Upper lobe of left lung (tissue), 6 donors: ENCODE results near the gene SH3RF1. TPM values are rescaled to one million over a fixed set of nuclear protein-coding genes. Genes with fewer than 3 reads are reported as not detected.

Experiments
- ATAC-seq, 2 donors: fragments of 200-7000 bp; cut with Tn5 transposase; one replicate each; pipeline ENCODE4 v1.9.1; 2022; ENCODE audit warnings: mild to moderate bottlenecking in 2 of 2, moderate library complexity in 2 of 2; ENCODE audit not compliant: low FRiP score in 2 of 2
- DNase-seq, 2 donors: peaks; one replicate each; pipeline ENCODE4 v3.0.0-alpha.2; 2019 to 2020
- H3K27ac ChIP-seq, 4 donors: fragments of 200-600 bp; sonication (generic); one replicate each; pipeline ENCODE4 v1.5.1; 2016 to 2019
- H3K27me3 ChIP-seq, 4 donors: fragments of 200-600 bp; sonication (generic); one replicate each; pipeline ENCODE4 v1.5.1; 2017 to 2019
- H3K36me3 ChIP-seq, 4 donors: fragments of 200-600 bp; sonication (generic); one replicate each; pipeline ENCODE4 v1.5.1; 2016 to 2019
- H3K4me1 ChIP-seq, 4 donors: fragments of 200-600 bp; sonication (generic); one replicate each; pipeline ENCODE4 v1.5.1; 2018 to 2019
- H3K4me3 ChIP-seq, 4 donors: fragments of 200-600 bp; sonication (generic); one replicate each; pipeline ENCODE4 v1.5.1; 2017 to 2019; ENCODE audit warnings: mild to moderate bottlenecking in 2 of 4, moderate library complexity in 1 of 4
- H3K9me3 ChIP-seq, 4 donors: fragments of 200-600 bp; sonication (generic); one replicate each; pipeline ENCODE4 v1.5.1; 2018 to 2019
- CTCF ChIP-seq, 6 experiments: fragments of 450-650 bp in 4 of 6; fragments of 200-600 bp in 2 of 6; sonication (generic) in 2 of 6; IDR thresholded peaks; one replicate each; pipeline ENCODE4 v1.5.1; 2016 to 2019; ENCODE audit warnings: antibody characterized with exemption in 6 of 6
- EP300 ChIP-seq, 4 donors: sonication (generic); formaldehyde crosslinking; IDR thresholded peaks; one replicate each; pipeline ENCODE4 v1.5.1; 2017; ENCODE audit warnings: antibody characterized with exemption in 4 of 4, control low read depth in 2 of 4
- POLR2A ChIP-seq, 4 donors: fragments of 450-650 bp; IDR thresholded peaks; one replicate each; pipeline ENCODE4 v1.5.1; 2016 to 2017; ENCODE audit warnings: antibody characterized with exemption in 4 of 4, mild to moderate bottlenecking in 2 of 4
- POLR2AphosphoS5 ChIP-seq, 2 donors: sonication (generic); formaldehyde crosslinking; IDR thresholded peaks; one replicate each; pipeline ENCODE4 v1.5.1; 2017; ENCODE audit warnings: antibody characterized with exemption in 2 of 2
- WGBS, 2 donors: methylation state at CpG; one replicate each; pipeline ENCODE4 v1.1.5; 2017 to 2018; 5-methylcytosine and 5-hydroxymethylcytosine counted together
- total RNA-seq, 6 donors: library from RNA; depleted of rRNA in 4 of 6; stranded (reverse); fragments of >200 nt in 4 of 6; gene quantifications; one replicate each; pipeline versions ENCODE4 v1.1.0 to v1.2.1, GENCODE V29; 2016 to 2021
- donor health status: DM: no; HTN: no; CAD: no; lungs with moderate emphysema.
- donor health status: DM: no; HTN: yes; CAD: no; lungs with severe emphysema.

The SH3RF1 gene
- total RNA-seq, 6 donors from 2014 or later: 27.1 to 38.7 (median 34.3) TPM

DNA sequence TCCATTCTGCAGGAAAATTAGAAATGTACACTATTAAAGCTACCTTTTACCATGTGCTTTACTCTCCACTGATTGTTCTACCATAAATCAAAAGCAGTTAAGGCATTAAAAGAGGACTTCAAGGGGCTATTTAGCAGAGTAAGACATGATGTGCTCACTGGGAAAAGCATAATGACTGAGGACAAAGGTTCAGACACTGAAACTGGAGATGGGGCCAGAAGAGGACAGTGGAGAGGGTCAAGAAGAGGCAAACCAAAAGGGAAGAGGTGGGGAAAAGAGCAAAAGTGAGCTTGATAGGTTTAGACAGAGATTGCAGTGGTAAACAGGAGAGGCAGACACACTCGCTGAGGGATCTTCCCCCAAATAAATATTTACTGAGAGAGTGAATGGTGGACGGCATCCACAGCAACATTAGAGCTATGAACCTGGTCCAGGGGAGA is 23.8 kb downstream of the SH3RF1 start:
- no peak overlapping the region for H3K4me3 ChIP-seq
- H3K36me3 ChIP-seq: no peaks in the 10 kb centered on the region
- H3K4me1 ChIP-seq: peaks cover 22 to 65% (median 26%) of the 10 kb centered on the region in 4 donors
- ATAC-seq: no peak
- H3K27me3 ChIP-seq: peaks cover 0 to 2% (median 0%) of the 10 kb centered on the region in 4 donors
- H3K27ac ChIP-seq: no peak overlapping the region
- no peaks in the 10 kb centered on the region for H3K9me3 ChIP-seq
- no peak for TF ChIP-seq CTCF (IDR thresholded peaks at IDR 0.05)
- TF ChIP-seq POLR2AphosphoS5 (IDR thresholded peaks at IDR 0.05): no peak
- TF ChIP-seq EP300 (IDR thresholded peaks at IDR 0.05): no peak
- TF ChIP-seq POLR2A (IDR thresholded peaks at IDR 0.05): no peak
- WGBS, 2 donors: 64 to 77% methylated on average over 2 of the region's 2 CpGs
- no peak for DNase-seq

DNA sequence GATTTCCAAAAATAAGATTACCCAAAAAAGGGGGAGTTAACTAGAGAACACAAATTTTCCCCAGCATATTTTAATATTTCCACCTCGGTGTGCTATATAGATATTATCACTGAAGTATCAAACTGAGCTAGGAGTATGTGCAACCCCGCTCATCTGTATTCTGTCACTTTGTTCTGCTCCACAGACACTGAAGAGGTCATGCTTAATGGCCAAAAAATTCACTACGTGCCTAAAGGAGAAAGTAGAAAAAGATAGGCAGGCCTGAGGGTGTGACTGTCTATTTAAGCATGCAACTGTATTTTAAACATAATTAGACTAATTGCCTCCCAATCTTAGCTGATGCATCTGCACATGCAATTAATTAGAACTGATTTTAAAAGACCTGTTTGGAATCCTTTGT is 24.5 kb downstream of the SH3RF1 start:
- TF ChIP-seq POLR2A (IDR thresholded peaks at IDR 0.05) (no peak), CTCF (IDR thresholded peaks at IDR 0.05) (no peak), POLR2AphosphoS5 (IDR thresholded peaks at IDR 0.05) (no peak), EP300 (IDR thresholded peaks at IDR 0.05) (no peak)
- Histone ChIP-seq H3K27me3 (peaks cover 0 to 2% (median 0%) of the 10 kb centered on the region in 4 donors), H3K4me3 (no peak overlapping the region), H3K9me3 (no peaks in the 10 kb centered on the region), H3K36me3 (no peaks in the 10 kb centered on the region), H3K27ac (no peak overlapping the region), H3K4me1 (peaks cover 16 to 64% (median 24%) of the 10 kb centered on the region in 4 donors)
- DNase-seq (no peak), ATAC-seq (no peak)
- 69 to 73% methylated on average over 3 of the region's 3 CpGs for WGBS, 2 donors

- 68 to 71% methylated on average over 2 of the region's 2 CpGs for WGBS, 2 donors
- Histone ChIP-seq H3K4me1 (peaks cover 9 to 57% (median 24%) of the 10 kb centered on the region in 4 donors), H3K36me3 (no peaks in the 10 kb centered on the region), H3K27me3 (peaks cover 0 to 2% (median 0%) of the 10 kb centered on the region in 4 donors), H3K4me3 (no peak overlapping the region), H3K27ac (no peak overlapping the region), H3K9me3 (no peaks in the 10 kb centered on the region)
- no peak for TF ChIP-seq POLR2AphosphoS5 (IDR thresholded peaks at IDR 0.05)
- TF ChIP-seq CTCF (IDR thresholded peaks at IDR 0.05): no peak
- no peak for TF ChIP-seq POLR2A (IDR thresholded peaks at IDR 0.05)
- no peak for TF ChIP-seq EP300 (IDR thresholded peaks at IDR 0.05)
- DNase-seq (no peak), ATAC-seq (no peak)
Observed at GRCh38 chr4:169245061-169245460, 25.7 kb downstream of the SH3RF1 start.

DNA sequence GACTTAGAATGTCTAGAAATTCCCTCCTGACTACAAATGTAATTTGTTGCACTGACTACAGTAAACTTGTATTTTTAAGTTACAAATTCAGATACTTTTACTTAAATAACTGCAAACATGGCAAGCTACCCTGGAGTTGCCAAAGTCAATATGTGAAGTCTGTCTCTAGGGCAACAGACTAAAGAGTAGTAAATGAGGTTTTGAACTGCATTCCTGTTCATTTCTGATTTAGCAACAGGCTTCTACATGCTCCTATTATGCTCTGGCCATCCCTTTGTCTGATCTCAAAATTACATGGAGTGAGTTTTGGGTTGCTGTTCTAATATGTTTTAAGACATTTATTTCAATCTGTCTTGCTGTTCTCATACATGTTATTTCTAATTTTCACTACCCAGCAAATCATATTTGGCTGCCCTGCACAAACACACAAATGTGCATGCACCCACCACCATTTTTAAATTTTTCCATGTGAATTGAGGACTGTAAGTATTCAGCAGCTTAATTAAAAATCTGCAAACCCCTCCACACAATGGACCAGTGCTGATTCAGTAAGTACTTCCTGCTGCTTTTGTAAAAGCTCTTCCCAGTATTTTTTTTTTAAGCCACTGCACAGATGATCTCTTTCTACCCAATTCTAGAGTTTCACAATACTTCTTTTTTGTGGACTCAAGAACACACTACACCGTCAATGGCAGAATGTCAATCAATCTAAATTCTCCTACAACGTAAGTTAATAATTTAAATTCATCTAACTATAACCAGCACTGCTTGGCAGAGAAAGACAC is 26.7 kb downstream of the SH3RF1 start:
- WGBS, 2 donors: 43 to 52% methylated on average over 2 of the region's 2 CpGs
- Histone ChIP-seq H3K4me1 (peaks cover 10 to 56% (median 19%) of the 10 kb centered on the region in 4 donors), H3K27me3 (no peaks in the 10 kb centered on the region), H3K9me3 (no peaks in the 10 kb centered on the region), H3K36me3 (no peaks in the 10 kb centered on the region), H3K27ac (peak overlapping the region in 1 of 4 donors; percentile 11), H3K4me3 (no peak overlapping the region)
- TF ChIP-seq POLR2AphosphoS5 (IDR thresholded peaks at IDR 0.05): no peak
- TF ChIP-seq CTCF (IDR thresholded peaks at IDR 0.05): no peak
- no peak for TF ChIP-seq POLR2A (IDR thresholded peaks at IDR 0.05)
- TF ChIP-seq EP300 (IDR thresholded peaks at IDR 0.05): no peak
- ATAC-seq (peak; percentile 69 to 79), DNase-seq (no peak)
